GM12873 (cell line): Measurements from ENCODE around the gene CDH4.

Experiments
- CTCF ChIP-seq: IDR thresholded peaks from 2 replicates; pipeline ENCODE4 v1.5.1; 2012; ENCODE audit warnings: low read depth, mild to moderate bottlenecking, moderate library complexity, low read length, control low read depth; ENCODE audit not compliant: insufficient read depth; ENCODE audit errors: missing control alignments

Gene CDH4

GRCh38 chr20:61391812-61392520, 139.9 kb downstream of the CDH4 start:
- TF ChIP-seq CTCF = no peak

- TF ChIP-seq CTCF = no peak
These were observed 142.2 kb downstream of the CDH4 start for GRCh38 chr20:61394088-61394799.

- TF ChIP-seq CTCF = no peak
These were observed 144.3 kb downstream of the CDH4 start for GRCh38 chr20:61396262-61396848.

GRCh38 chr20:61397146-61397545, 145.1 kb downstream of the CDH4 start:
- no peak for TF ChIP-seq CTCF

GRCh38 chr20:61397790-61398189, 145.7 kb downstream of the CDH4 start:
- TF ChIP-seq CTCF = no peak

- no peak for TF ChIP-seq CTCF
These were observed 147.4 kb downstream of the CDH4 start for GRCh38 chr20:61399433-61399832.

- TF ChIP-seq CTCF = no peak
These were observed 148.4 kb downstream of the CDH4 start for GRCh38 chr20:61400499-61400898.
